GM23248 (cell line): ENCODE measurements around the gene NUDT7.

Experiments
- EZH2 ChIP-seq: fragments of 200-600 bp; sonication (generic); IDR thresholded peaks from 2 replicates; pipeline ENCODE4 v1.6.1; 2018; ENCODE audit warnings: antibody characterized with exemption, mild to moderate bottlenecking; ENCODE audit not compliant: insufficient read depth, poor library complexity, severe bottlenecking
- EZH2phosphoT487 ChIP-seq: fragments of 200-600 bp; sonication (generic); IDR thresholded peaks from 2 replicates; pipeline ENCODE4 v1.6.1; 2018; ENCODE audit warnings: antibody characterized with exemption, moderate library complexity, mild to moderate bottlenecking, low read depth; ENCODE audit not compliant: insufficient read depth

GRCh38 chr16:77760800-77761199, 38.5 kb downstream of the NUDT7 start:
- no peak for TF ChIP-seq EZH2
- TF ChIP-seq EZH2phosphoT487 = no peak
